Activated T-helper 1 cell treated with anti-CD3 and anti-CD28 coated beads, Interleukin-2, amount 50 U/mL, for 16 hours (primary cell): Measurements from ENCODE around the gene CACNA2D3.

Source experiments
- DNase-seq, 2 donors: peaks; one replicate each; pipeline ENCODE4 v3.0.0-alpha.2; 2020; ENCODE audit warnings: low read depth in 1 of 2, low spot score in 1 of 2

The CACNA2D3 gene

GRCh38 chr3:54324103-54324502 is 201.8 kb downstream of the CACNA2D3 start:
- no peak for DNase-seq

GRCh38 chr3:54326951-54327350 is 204.6 kb downstream of the CACNA2D3 start:
- DNase-seq: no peak

DNA sequence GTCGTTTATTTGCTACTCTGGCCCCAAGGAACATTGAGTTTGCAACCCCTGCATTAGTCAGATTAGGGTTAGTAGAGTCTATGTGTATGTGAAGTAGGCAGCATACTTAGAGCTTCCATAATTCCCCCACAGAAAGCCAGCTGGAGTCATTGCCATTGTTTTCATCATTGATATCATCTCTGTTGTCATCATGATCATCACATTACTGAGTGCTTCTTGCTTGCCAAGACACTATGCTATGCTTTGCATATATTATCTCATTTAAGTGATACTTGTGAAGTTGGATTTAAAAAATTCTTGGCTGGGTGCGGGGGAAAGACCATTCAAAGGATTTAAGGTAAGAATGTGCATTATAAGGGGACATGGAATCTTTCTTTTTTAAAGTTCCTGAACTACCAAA is 209.0 kb downstream of the CACNA2D3 start:
- DNase-seq: no peak

- no peak for DNase-seq
These were observed 215.5 kb downstream of the CACNA2D3 start for GRCh38 chr3:54337846-54338245.

DNA sequence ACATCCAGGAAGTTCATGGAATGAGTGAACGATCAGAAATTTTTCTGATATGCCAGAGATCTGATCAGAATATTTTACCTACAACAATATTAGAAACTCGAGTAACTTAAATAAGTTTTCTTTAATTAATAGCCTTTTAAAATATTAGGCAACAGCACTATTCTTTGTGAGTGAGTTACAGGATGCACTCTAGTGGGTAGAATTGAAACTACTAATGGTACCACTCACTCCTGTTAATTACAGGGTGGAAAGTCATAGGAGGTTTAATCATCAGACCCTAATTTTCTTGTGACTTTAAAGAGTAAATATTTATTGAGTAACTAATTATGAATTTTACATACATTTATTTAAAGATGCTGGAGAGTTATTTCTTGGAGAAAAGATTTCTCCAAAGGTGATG is 217.3 kb downstream of the CACNA2D3 start:
- DNase-seq: no peak

GRCh38 chr3:54341811-54342210 is 219.5 kb downstream of the CACNA2D3 start:
- no peak for DNase-seq

- no peak for DNase-seq
These were observed 220.3 kb downstream of the CACNA2D3 start for GRCh38 chr3:54342676-54343075.

DNA sequence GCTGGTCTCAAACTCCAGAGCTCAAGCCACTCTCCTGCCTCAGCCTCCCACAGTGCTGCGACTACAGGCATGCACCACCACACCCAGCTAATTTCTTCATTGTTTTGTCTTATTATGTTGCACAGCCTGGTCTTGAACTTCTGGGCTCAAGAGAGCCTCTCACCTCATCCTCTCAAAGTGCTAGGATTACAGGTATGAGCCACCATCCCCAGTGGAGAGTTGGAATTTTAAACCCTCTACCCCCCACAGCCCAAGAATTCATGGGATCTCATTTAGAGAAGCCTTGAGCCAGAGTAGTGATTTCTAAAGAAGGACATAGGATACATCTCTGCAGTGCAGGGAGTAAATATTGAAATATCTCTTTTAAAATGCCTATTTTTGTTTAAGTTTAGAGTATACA is 221.1 kb downstream of the CACNA2D3 start:
- no peak for DNase-seq

DNA sequence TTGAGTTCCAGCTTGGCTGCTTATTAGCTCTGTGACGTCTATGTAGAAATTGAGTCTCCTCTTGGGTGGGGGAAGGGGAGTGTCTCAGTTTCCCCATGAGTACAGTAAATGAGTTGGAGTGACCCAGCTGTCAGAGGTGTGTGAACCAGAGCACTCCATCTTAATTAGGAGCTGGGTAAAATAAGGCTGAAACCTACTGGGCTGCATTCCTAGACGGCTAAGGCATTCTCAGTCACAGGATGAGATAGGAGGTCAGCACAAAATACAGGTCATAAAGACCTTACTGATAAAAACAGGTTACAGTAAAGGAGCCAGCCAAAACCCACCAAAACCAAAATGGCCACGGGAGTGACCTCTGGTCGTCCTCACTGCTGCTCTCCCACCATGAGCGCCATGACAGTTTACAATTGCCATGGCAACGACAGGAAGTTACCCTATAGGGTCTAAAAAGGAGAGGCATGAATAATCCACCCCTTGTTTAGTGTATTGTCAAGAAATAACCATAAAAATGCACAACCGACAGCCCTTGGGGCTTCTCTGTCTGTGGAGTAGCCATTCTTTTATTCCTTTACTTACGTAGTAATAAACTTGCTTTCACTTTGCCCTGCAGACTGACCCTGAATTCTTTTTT is 222.4 kb downstream of the CACNA2D3 start:
- DNase-seq: no peak

DNA sequence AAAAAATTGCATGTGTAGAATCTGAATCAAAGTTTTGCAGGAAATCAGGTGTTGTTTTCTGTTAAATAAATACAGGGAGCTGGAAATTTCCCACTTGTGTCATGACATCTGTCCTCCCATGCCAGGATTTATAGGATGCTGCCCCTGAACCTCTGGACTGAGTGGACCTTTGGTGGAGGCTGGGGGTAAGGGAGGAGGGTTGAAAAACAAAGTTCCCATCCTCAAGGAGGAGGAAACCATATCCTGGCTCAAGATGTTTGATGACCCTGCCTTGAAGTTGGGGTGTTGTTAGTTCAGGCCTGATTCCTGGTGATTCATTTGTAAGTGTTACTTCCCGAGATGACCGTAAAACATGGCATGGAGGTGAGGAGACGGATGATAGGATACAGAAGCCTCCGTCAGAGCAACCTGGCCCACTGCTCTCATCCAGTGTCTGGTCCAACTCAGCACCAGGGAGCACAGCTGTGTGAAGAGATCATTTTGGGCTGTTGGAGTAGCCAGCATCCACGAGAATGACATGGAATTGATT is 223.6 kb downstream of the CACNA2D3 start:
- no peak for DNase-seq

DNA sequence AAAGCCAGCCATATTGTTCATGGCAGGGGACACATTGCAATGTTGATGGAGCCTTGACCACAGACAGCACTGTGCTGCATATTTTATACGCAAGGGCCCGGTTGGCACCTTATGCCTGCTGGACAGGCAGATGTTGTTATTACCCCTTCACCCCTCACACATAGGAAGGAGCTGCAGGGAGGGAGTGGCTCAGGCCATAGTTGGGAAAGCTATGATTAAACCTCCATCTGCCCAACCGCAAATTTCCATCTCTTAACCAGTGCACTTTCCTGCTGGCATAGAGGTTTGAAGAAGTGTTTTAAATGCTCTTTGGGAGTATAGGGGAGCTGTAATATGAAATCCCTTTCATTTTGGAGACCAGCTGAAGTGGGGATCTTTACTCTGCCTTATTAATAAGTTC is 224.7 kb downstream of the CACNA2D3 start:
- DNase-seq: no peak

DNA sequence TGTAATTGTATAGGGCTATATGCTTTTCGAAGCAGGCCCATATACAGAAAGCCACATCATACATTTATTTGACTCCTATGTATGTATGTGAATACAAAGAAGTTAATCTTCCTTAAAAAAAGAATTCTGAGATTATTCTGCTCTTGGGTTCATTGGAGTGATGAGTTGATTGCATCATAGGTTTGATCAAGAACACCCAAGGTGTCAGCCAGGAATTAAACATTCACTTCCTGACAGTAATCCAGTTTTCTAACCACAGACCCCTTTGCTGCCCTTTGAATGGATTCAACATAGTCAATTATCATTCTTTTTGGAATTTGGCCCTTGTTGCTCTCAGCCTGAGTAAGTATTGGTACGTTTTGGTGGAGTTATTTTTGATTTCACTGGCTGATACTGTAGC is 225.6 kb downstream of the CACNA2D3 start:
- no peak for DNase-seq

DNA sequence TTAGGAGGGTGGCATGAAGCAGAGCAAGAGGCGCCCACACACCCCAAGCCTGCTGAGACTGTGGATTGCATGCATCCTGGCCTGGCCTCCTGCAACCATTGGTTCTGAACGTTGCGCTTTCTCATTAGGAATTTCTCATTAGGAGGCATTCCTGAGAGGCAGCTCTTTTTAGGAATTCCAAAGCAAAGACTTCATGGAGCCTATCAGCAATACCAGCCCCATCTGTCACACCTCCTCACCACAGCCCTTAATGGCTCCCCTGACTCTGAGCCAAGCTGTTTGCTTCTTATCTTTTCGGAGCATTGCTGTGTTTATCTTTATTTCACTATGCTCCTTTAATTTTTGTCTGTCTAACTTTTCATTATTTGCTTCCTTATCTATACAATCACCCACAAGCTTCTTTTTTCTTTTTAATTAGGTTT is 226.9 kb downstream of the CACNA2D3 start:
- DNase-seq: no peak

GRCh38 chr3:54349691-54350090 is 227.3 kb downstream of the CACNA2D3 start:
- DNase-seq: no peak

DNA sequence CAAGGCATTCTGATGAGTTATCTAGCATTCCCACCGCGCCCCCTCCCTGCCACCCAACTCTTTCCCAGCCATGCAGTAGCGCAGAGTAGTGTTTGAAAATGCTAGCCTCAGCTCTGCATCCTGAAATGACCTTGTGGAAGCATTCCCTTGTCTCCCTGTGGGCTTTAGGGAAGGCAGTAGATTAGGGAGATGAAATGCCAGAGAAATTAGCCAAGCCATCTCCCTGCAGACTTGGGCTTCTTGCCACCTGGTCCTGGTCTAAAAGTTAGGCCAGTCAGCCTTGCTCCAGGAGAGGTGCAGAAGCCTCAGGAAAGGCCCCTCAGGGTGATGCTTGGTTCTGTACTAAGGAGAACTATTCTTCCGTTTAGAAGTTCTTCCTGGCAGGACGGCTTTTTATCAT is 231.2 kb downstream of the CACNA2D3 start:
- no peak for DNase-seq

- DNase-seq: no peak
These were observed 231.6 kb downstream of the CACNA2D3 start for GRCh38 chr3:54353946-54354345.

- no peak for DNase-seq
These were observed 233.4 kb downstream of the CACNA2D3 start for GRCh38 chr3:54355800-54356199.

DNA sequence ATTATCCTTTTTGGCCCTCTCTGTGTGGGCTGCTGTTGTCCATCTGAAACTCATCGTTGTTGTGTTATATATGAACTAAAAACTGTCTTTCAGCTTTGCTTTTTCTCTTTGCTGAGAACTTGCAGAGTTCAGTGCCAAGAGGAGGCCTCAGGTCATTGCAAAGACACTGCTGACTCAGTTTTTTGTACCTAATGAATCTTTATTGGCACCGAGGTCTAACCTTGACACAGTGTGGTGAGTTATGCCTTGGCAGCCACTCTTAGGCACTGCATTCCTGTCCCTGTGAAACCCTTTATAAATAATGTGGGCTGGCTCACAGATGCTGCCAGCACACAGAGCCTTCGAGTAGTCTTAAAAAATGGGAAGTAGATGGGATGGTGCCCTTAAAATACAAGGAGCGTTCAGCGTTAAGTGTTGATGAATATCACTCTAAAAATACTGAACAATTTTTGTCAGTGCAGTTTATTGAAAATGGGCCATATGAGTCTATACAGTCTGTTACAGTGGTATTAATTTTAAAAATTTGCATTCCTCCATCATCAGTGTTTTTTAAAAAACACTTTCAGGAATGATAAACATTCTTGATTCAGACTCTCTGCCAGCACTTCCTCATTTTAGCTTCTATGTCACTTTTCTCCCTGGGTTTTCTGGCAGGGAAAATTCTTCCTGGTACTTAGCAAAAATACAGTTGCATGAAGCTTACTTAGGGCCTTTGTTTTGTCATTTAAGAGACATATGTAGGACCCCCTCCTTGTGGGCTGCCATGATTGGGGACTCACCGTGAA is 234.1 kb downstream of the CACNA2D3 start:
- no peak for DNase-seq

DNA sequence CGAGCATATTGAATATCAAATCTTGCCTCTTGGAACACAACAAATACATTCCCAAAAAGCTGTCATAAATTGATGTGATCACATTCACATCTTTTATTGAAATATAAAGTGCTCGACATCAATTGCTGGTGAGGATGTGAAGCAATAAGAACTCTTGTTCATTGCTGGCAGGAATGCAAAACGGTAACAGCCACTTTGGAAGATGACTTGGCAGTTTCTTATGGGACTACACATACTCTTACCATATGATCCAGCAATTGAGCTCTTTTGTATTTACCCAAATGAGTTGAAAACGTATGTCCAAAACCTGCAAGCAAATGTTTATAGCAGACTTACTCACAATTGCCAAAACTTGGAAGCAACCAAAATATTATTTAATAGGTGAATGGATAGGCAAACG is 234.9 kb downstream of the CACNA2D3 start:
- DNase-seq: no peak

- no peak for DNase-seq
These were observed 236.0 kb downstream of the CACNA2D3 start for GRCh38 chr3:54358316-54358715.

DNA sequence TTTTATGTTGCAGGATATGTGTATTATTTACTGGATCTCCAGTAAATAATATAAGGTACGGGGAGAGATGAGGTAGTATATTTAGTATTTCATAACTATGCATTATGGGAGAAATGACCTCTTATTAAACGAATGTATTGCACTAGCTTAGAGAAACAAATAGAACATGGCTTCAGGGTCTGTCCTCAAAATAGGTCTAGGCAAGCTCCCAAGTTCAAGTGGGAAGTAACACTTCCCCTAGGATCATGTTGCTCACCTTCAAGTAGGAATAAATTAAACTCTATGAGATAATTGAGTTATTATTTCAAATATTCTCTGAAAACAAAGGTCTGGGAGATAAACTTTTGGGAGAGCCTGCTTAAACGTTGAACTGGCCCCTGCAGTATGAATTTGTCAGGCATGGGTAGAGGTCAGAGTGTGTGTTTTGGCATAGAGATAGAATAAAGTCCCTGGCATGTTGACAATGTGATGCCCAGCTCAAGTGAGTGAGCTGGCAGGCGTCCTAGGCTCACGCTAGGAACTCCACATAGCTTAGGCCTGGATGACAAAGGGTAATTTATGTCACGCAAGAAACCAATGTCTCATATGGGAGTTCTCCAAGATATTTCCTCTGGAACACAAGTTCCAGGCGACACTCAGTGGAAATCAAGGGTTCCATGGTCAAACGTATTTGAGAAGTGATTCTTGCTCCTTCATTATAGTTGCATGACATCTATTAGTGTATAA is 236.8 kb downstream of the CACNA2D3 start:
- no peak for DNase-seq

GRCh38 chr3:54360320-54360719 is 238.0 kb downstream of the CACNA2D3 start:
- DNase-seq: no peak
